H1 (cell line): Measurements from ENCODE around the gene FAM168B. TPM values are rescaled to one million over a fixed set of nuclear protein-coding genes. Genes with fewer than 3 reads are reported as not detected.

Experiments used
- CTCF ChIA-PET: fragments of 300-600 bp; sonication (Branson Sonifier 250); formaldehyde crosslinking; loops from one replicate; lab custom pipeline; 2021; ENCODE audit not compliant: partially characterized antibody; lab: Charles Lee
- POLR2A ChIA-PET: fragments of 300-600 bp; sonication (Branson Sonifier 250); formaldehyde crosslinking; loops from one replicate; lab custom pipeline; 2021; ENCODE audit warnings: inconsistent platforms; ENCODE audit not compliant: partially characterized antibody; lab: Charles Lee
- DNase-seq, 2 experiments: peaks; one replicate each; pipeline versions ENCODE4 v3.0.0 to v3.0.0-alpha.2; 2010 to 2022; ENCODE audit warnings: low spot score in 2 of 2, low read depth in 1 of 2, mixed read lengths in 1 of 2
- FAIRE-seq: peaks from 2 replicates; lab custom pipeline; 2011; peaks lifted over from hg19 to GRCh38; lab: Jason Lieb, UNC
- H2AFZ ChIP-seq: 2 replicates; pipeline ENCODE4 v1.8.1; 2012; ENCODE audit warnings: low read length, inconsistent platforms
- H2AK5ac ChIP-seq: 2 replicates; pipeline ENCODE4 v1.6.1; 2013; ENCODE audit warnings: low read depth, low read length
- H2BK120ac ChIP-seq: replicated peaks from 2 replicates; pipeline ENCODE3; 2013; ENCODE audit warnings: low read depth, low read length, inconsistent platforms
- H2BK12ac ChIP-seq: 2 replicates; pipeline ENCODE4 v1.6.1; 2013; ENCODE audit warnings: low read depth, low read length
- H2BK15ac ChIP-seq: 2 replicates; pipeline ENCODE4 v1.6.1; 2013; ENCODE audit warnings: low read length
- H2BK20ac ChIP-seq: 2 replicates; pipeline ENCODE4 v1.6.1; 2013; ENCODE audit warnings: low read length
- H2BK5ac ChIP-seq: 2 replicates; pipeline ENCODE4 v1.6.1; 2013; ENCODE audit warnings: low read depth, low read length
- H3K14ac ChIP-seq: 2 replicates; pipeline ENCODE4 v1.6.1; 2013; ENCODE audit warnings: inconsistent platforms; ENCODE audit not compliant: insufficient read length
- H3K18ac ChIP-seq: 2 replicates; pipeline ENCODE4 v1.6.1; 2013; ENCODE audit warnings: low read length; ENCODE audit errors: extremely low read depth
- H3K23ac ChIP-seq: 2 replicates; pipeline ENCODE4 v1.6.1; 2013; ENCODE audit warnings: inconsistent platforms; ENCODE audit not compliant: insufficient read length
- H3K23me2 ChIP-seq: 2 replicates; pipeline ENCODE4 v1.6.1; 2013; ENCODE audit warnings: low read depth, low read length
- H3K27ac ChIP-seq: 2 replicates; pipeline ENCODE4 v1.6.1; 2011; ENCODE audit warnings: low read depth, low read length, inconsistent platforms
- H3K27me3 ChIP-seq, 4 experiments: replicated peaks in 1 of 4; 1 replicate in 1 of 4; 2 replicates in 3 of 4; pipeline versions ENCODE4 v1.6.1 to v1.8.1; 2011 to 2013; ENCODE audit warnings: low read length in 3 of 4, mild to moderate bottlenecking in 3 of 4, inconsistent platforms in 2 of 4, mixed read lengths in 2 of 4, moderate library complexity in 1 of 4; ENCODE audit not compliant: control insufficient read depth in 3 of 4, insufficient read depth in 3 of 4; ENCODE audit errors: extremely low read depth in 1 of 4
- H3K36me3 ChIP-seq, 4 experiments: 2 replicates each; pipeline versions ENCODE4 v1.6.1 to v1.8.1; 2011 to 2013; ENCODE audit warnings: mild to moderate bottlenecking in 4 of 4, low read length in 3 of 4, moderate library complexity in 2 of 4, control low read depth in 1 of 4, inconsistent platforms in 1 of 4; ENCODE audit not compliant: insufficient read depth in 4 of 4, control insufficient read depth in 2 of 4
- H3K4ac ChIP-seq: replicated peaks from 2 replicates; pipeline ENCODE3; 2013; ENCODE audit warnings: low read length, low read depth, mixed read lengths, inconsistent platforms; ENCODE audit not compliant: insufficient read length
- H3K4me1 ChIP-seq, 4 experiments: replicated peaks in 1 of 4; 1 replicate in 1 of 4; 2 replicates in 3 of 4; pipeline versions ENCODE4 v1.6.1 to v1.8.1; 2011 to 2013; ENCODE audit warnings: low read length in 3 of 4, inconsistent platforms in 2 of 4, mixed read lengths in 1 of 4; ENCODE audit not compliant: insufficient read depth in 4 of 4, control insufficient read depth in 3 of 4
- H3K4me2 ChIP-seq, 2 experiments: 2 replicates each; pipeline versions ENCODE4 v1.6.1 to v1.8.1; 2011 to 2013; ENCODE audit warnings: low read depth in 2 of 2, low read length in 2 of 2, control low read depth in 1 of 2, inconsistent platforms in 1 of 2, mild to moderate bottlenecking in 1 of 2; ENCODE audit not compliant: insufficient read depth in 1 of 2
- H3K4me3 ChIP-seq, 4 experiments: fragments of 200-600, 300-600 bp in 1 of 4; sonication (generic), shearing (Covaris generic), sonication (Bioruptor Twin) in 1 of 4; 2 replicates each; pipeline versions ENCODE4 v1.5.1 to v1.8.1; 2011 to 2016; ENCODE audit warnings: low read length in 4 of 4, low read depth in 3 of 4, control low read depth in 2 of 4, inconsistent platforms in 2 of 4, mild to moderate bottlenecking in 2 of 4, mixed read lengths in 1 of 4, moderate library complexity in 1 of 4; ENCODE audit not compliant: insufficient read depth in 2 of 4; ENCODE audit errors: extremely low read depth in 1 of 4
- H3K56ac ChIP-seq: replicated peaks from 2 replicates; pipeline ENCODE3; 2013; ENCODE audit warnings: low read depth, mild to moderate bottlenecking, mixed read lengths, low read length, inconsistent platforms; ENCODE audit not compliant: insufficient read length
- H3K79me1 ChIP-seq: 2 replicates; pipeline ENCODE4 v1.6.1; 2013; ENCODE audit warnings: low read depth, low read length, control low read depth
- H3K79me2 ChIP-seq, 2 experiments: 2 replicates each; pipeline versions ENCODE4 v1.6.1 to v1.8.1; 2012 to 2013; ENCODE audit warnings: low read length in 2 of 2, mild to moderate bottlenecking in 2 of 2, inconsistent platforms in 1 of 2; ENCODE audit not compliant: insufficient read depth in 2 of 2, control insufficient read depth in 1 of 2
- H3K9ac ChIP-seq, 4 experiments: replicated peaks in 1 of 4; 1 replicate in 1 of 4; 2 replicates in 3 of 4; pipeline versions ENCODE4 v1.6.1 to v1.8.1; 2011 to 2013; ENCODE audit warnings: low read depth in 3 of 4, low read length in 3 of 4, control low read depth in 2 of 4, mild to moderate bottlenecking in 2 of 4, moderate library complexity in 2 of 4, inconsistent platforms in 1 of 4; ENCODE audit errors: extremely low read depth in 1 of 4
- H3K9me3 ChIP-seq, 2 experiments: 2 replicates each; pipeline versions ENCODE4 v1.6.1 to v1.8.1; 2012 to 2013; ENCODE audit warnings: mild to moderate bottlenecking in 2 of 2, moderate library complexity in 2 of 2, control low read depth in 1 of 2, inconsistent platforms in 1 of 2, low read depth in 1 of 2, low read length in 1 of 2, mixed read lengths in 1 of 2; ENCODE audit not compliant: insufficient read depth in 2 of 2
- H4K20me1 ChIP-seq, 2 experiments: replicated peaks in 1 of 2; 2 replicates each; pipeline versions ENCODE3 to v1.8.1; 2011 to 2013; ENCODE audit warnings: inconsistent platforms in 2 of 2, low read length in 2 of 2, mild to moderate bottlenecking in 1 of 2; ENCODE audit not compliant: insufficient read depth in 2 of 2, control insufficient read depth in 1 of 2
- H4K5ac ChIP-seq: 2 replicates; pipeline ENCODE4 v1.6.1; 2013; ENCODE audit warnings: low read length, low read depth, mixed read lengths, inconsistent platforms; ENCODE audit not compliant: insufficient read length
- H4K8ac ChIP-seq: 2 replicates; pipeline ENCODE4 v1.8.0; 2013; ENCODE audit warnings: mild to moderate bottlenecking, moderate library complexity, low read length, inconsistent platforms; ENCODE audit not compliant: insufficient read depth; ENCODE audit errors: extremely low read depth
- H4K91ac ChIP-seq: replicated peaks from 2 replicates; pipeline ENCODE3; 2013; ENCODE audit warnings: low read length, mixed read lengths, inconsistent platforms; ENCODE audit not compliant: insufficient read length
- SIN3A ChIP-seq, 2 experiments: IDR thresholded peaks in 1 of 2; conservative IDR thresholded peaks in 1 of 2; 2 replicates each; pipeline ENCODE4 v1.6.1; 2011 to 2012; ENCODE audit warnings: low read length in 2 of 2, improper control_type of control experiment in 1 of 2, low read depth in 1 of 2, mild to moderate bottlenecking in 1 of 2
- SIRT6 ChIP-seq: IDR thresholded peaks from one replicate; pipeline ENCODE4 v1.7.1; 2012; ENCODE audit warnings: low read length, inconsistent platforms
- USF2 ChIP-seq: IDR thresholded peaks from 2 replicates; pipeline ENCODE4 v1.6.1; 2011; ENCODE audit warnings: low read length, improper control_type of control experiment
- WGBS, 2 experiments: shearing (Covaris generic) in 1 of 2; methylation state at CpG; one replicate each; pipeline versions ENCODE4 v1.1.6 to v1.1.7; 2013 to 2015; ENCODE audit warnings: low lambda C conversion rate in 2 of 2, mixed read lengths in 2 of 2, inconsistent platforms in 1 of 2, low coverage in 1 of 2, missing lambda C conversion rate in 1 of 2; ENCODE audit not compliant: insufficient replicate concordance in 2 of 2, insufficient coverage in 1 of 2, insufficient read length in 1 of 2; ENCODE audit errors: extremely low coverage in 1 of 2, missing lambda C conversion rate in 1 of 2; 5-methylcytosine and 5-hydroxymethylcytosine counted together
- polyA plus RNA-seq, 7 experiments: library from polyadenylated mRNA; depleted of rRNA in 3 of 7; stranded (reverse) in 5 of 7; unstranded in 2 of 7; fragments of >200 nt in 5 of 7; fragments of 200-250 nt in 2 of 7; gene quantifications; 1 replicate in 5 of 7; 2 replicates in 1 of 7; 4 replicates in 1 of 7; pipeline versions ENCODE4 v1.2.1 to v1.2.3, GENCODE V29; 2011 to 2013; ENCODE audit warnings: missing spikeins in 2 of 7, mixed read lengths in 2 of 7
- total RNA-seq: library from RNA; stranded (reverse); fragmentation: NEBNext Ultra II Directional; extraction: Animal tissue kit (Norgen Biotek cat#: 25700); gene quantifications from 2 replicates; pipeline ENCODE4 v1.2.1, GENCODE V29; 2021

The FAM168B gene
- total and polyA plus RNA-seq, 2 of the 8 experiments (the other 6 are each of a cell fraction or from before 2014, with no cell fraction given), result 61.9 to 123 TPM

- peaks cover 5 to 11% (median 8%) of the 10 kb centered on the region in 4 experiments; a peak in 5 of 7 replicates for H3K4me1 ChIP-seq
- H4K5ac ChIP-seq, result no peak overlapping the region
- peaks cover 17 to 56% of the 10 kb centered on the region in 2 experiments for H3K79me2 ChIP-seq
- H3K14ac ChIP-seq, result no peak overlapping the region
- peaks cover 17 to 20% of the 10 kb centered on the region in 2 experiments for H4K20me1 ChIP-seq
- no peak overlapping the region for H2BK12ac ChIP-seq
- POLR2A ChIA-PET, result interaction anchor here (7.3 kb wide), 1 partner anchor 13 kb away, joined by 60 read pairs; the partner anchor contains the start of gene FAM168B
- no peak overlapping the region for H4K91ac ChIP-seq
- H3K23ac ChIP-seq, result no peak overlapping the region
- H3K18ac ChIP-seq, result no peak overlapping the region; the same call in 1 of the 2 replicates
- 18% methylated on average over 19 of the region's 19 CpGs; no CpG with 5 or more reads in 1 of the 2 experiments for WGBS, 2 experiments
- no peak for FAIRE-seq
- H3K4ac ChIP-seq, result no peak overlapping the region
- no peak overlapping the region for H3K56ac ChIP-seq
- H2AK5ac ChIP-seq, result no peak overlapping the region
- H3K4me3 ChIP-seq, result peak overlapping the region; percentile 58 to 93 (median 84)
- no peak overlapping the region for H2BK120ac ChIP-seq
- H3K27me3 ChIP-seq, result no peaks in the 10 kb centered on the region
- no peak overlapping the region for H2BK5ac ChIP-seq
- no peak overlapping the region for H2BK15ac ChIP-seq
- no peak overlapping the region for H3K27ac ChIP-seq
- H3K79me1 ChIP-seq, result peaks cover 14% of the 10 kb centered on the region
- no peaks in the 10 kb centered on the region for H3K9me3 ChIP-seq
- H3K23me2 ChIP-seq, result peaks cover 9% of the 10 kb centered on the region
- H4K8ac ChIP-seq, result no peak overlapping the region
- peak overlapping the region in 3 of 4 experiments; percentile 48 to 79 (median 71); a peak in 5 of 7 replicates for H3K9ac ChIP-seq
- CTCF ChIA-PET, result no interaction called here
- no peak overlapping the region for H2BK20ac ChIP-seq
- peak overlapping the region; percentile 75 to 98 for H3K4me2 ChIP-seq
- peaks cover 0 to 3% (median 0%) of the 10 kb centered on the region in 4 experiments; a peak in 1 of 8 replicates for H3K36me3 ChIP-seq
- peak; percentile 22; the same call in 1 of the 2 replicates for TF ChIP-seq USF2
- no peak for TF ChIP-seq SIN3A (conservative IDR thresholded peaks at IDR 0.05 in 1 of 2, IDR thresholded peaks at IDR 0.05 in 1 of 2; ENCODE audit: low read depth in 1 of 2, low read length in 2 of 2)
- no peak for TF ChIP-seq SIRT6
- TF ChIP-seq, all 59 proteins: peak for 1
- no peak for DNase-seq
- no peak overlapping the region for H2AFZ ChIP-seq
Measured at GRCh38 chr2:131105950-131106801, 12.9 kb upstream of the FAM168B start.
